ENCODE results near the gene KANK2.
A peak's percentile ranks its signal among the peaks of the same experiment; 100 is the strongest.
"Not testable (repeated sequence)": the region's sequence is repeated elsewhere in the genome, so short reads cannot be mapped to it uniquely, and the experiment has no call there.

The KANK2 gene

GRCh38 chr19:11169896-11170678 is 27.3 kb downstream of the KANK2 start:
- no peak for DNase-seq

DNA sequence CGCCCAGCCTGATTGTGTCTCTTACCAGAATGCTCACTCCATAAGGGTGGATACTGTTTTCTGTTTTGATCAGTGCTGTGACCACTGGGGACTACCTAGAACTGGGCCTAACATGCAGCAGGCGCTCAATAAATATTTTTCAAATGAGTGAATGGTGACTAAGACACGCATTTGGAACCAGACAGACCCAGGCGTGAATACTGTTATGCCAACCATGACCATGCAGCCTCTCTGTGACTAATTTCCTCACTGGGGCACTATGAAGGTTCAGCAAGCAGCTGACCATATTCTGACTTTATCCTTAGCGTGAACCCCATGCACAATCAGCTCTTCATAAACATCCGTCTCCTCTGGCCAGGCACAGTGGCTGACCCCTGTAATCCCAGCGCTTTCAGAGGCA is 28.8 kb downstream of the KANK2 start:
- DNase-seq: no peak

DNA sequence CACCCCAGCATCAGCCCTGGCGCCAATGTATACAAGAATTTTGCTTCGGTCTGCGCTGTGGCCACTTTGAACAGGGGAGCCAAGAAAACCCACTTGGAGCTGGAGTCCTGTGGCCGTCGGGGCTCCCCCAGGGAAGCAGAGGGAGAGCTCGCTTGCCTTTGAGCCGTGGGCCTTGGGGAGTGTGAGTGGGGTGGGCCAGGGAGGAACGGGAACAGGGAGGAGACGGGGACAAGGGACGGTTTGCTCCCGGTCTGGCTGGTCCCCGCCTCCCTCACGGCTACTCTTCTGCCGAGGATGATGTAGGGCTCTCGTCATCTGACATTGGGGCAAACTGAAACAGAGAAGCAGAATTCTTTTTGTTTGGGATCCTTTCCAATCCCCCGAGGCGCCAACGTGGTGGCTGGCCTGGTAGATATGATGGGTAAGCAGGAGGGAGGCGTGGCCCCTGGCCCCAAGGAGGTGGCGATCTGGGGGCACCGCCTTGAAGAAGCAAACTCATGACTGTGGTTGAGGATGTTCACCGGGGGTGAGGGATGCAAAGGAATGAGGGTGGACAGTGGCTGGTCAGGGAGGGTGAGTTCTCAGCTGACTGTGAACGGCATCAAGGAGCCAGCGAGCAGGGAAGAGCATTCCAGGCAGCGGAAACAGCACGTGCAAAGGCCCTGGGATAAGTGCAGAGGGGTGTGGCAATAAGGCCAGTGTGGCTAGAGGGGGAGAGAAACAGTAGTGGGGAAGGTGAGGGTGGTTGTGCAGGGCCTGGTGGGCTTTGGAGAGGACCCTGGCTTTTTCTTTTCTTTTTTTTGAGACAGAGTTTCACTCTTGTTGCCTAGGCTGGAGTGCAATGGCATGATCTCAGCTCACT is 30.8 kb downstream of the KANK2 start:
- no peak for DNase-seq

DNA sequence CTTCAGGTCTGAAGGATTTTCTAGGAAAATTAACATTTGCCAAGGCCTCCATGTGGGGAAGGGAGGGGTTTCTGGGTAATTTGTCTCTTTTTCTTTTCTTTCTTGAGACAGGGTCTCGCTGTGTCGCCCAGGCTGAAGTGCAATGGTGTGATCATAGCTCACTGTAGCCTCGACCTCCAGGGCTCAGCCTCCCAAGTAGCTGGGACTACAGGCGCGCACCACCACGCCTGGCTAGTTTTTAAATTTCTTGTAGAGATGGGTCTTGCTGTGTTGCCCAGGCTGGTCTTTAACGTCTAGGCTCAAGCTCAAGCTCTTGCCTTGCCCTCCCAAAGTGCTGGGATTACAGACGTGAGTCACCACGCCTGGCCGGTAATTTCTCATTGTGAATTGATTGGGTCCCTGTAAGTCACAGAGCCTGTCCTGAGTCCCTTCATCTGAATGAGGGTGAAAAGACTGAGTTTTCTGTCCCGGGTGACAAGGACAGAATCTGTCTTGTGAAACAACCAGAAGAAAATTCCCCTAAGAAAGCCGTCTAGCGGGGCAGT is 31.8 kb downstream of the KANK2 start:
- DNase-seq: no peak

- DNase-seq: no peak
These were observed 32.4 kb downstream of the KANK2 start for GRCh38 chr19:11164879-11165406.

- DNase-seq: no peak
These were observed 33.0 kb downstream of the KANK2 start for GRCh38 chr19:11164296-11164695.

DNA sequence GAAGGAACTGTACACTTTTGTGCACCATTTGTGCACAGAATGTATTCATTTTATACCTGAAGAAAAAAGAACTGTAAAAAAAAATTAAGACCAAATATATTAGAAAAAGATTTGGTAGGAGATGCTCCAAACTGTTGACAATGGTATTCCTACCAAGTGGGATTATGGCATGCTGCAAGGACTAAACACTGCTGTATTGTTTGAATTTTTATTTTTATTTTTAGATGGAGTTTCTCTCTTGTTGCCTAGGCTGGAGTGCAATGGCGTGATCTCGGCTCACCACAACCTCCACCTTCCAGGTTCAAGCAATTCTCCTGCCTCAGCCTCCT is 36.9 kb downstream of the KANK2 start:
- not testable (repeated sequence) for DNase-seq

DNA sequence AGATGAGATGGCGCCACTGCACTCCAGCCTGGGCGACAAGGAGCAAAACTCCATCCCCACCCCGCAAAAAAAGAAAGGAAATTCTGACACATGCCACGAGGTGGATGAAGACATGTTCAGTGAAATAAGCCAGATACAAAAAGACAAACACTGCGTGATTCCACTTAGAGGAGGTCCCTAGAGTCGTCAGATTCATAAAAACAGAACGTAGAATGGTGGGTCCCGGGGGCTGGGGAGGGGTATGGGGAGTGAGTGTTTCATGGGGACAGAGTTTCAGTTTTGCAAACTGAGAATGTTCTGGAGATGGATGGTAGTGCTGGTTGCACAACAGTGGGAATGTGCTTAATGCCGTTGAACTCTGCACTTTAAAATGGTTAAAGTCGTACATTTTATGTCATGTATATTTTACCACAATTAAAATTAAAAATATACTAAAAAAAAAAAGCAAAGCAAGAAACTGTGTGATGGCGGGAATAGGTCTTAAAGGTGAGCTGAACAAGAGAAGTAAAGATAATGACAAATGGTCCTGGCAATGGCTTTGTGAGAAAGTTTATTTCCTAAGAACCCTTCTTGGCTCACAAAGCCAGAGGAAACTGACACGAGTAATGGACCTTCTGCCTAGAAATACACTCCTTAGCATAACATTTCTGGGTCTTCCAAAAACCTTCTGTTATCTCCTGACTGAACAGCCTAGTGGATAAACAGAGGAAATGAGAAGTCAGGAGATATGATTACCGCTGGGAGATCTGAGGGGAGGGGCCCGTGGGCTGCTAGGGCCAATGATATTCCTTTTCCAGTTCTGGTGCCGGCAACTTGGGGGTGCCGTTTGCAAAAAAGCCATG is 37.5 kb downstream of the KANK2 start:
- DNase-seq: no peak

GRCh38 chr19:11155373-11156120 is 41.8 kb downstream of the KANK2 start, which contains the start of gene SPC24:
TSS of gene SPC24 (minus strand) at chr19:11155782. CDS start at chr19:11155776, 6 bp downstream.
- DNase-seq: peak; percentile 95

GRCh38 chr19:11154683-11155047 is 42.7 kb downstream of the KANK2 start:
- DNase-seq: no peak

DNA sequence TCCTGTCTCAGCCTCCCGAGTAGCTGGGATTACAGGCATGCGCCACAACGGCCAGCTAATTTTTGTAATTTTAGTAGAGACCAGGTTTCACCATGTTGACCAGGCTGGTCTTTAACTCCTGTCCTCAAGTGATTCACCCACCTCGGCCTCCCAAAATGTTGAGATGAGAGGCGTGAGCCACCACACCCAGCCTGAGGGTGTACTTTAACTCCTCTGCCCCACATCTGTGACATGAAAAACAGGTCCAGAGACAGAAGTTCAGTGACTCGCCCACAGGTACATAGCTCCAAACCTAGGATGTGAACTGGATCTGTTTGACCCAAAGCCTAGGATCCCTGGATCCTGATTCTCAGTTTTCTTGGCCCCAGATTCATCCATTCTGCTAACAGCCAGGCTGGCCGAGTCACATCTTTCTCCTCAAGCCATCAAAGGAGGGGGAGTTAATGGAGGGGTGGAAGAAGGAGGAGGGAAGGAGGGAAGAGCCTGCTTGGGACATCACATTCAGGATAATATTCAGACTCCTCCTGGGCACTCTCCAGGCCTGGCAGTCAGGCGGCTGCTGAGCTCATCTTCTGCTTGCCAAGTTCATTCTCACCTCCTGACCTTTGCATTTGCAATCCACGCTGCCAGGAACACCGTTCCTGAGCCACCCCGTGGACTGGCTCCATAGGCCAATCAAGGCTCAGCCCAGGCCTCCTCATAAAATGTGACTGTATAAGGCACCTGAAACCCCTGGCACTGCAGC is 44.9 kb downstream of the KANK2 start:
- DNase-seq: no peak

DNA sequence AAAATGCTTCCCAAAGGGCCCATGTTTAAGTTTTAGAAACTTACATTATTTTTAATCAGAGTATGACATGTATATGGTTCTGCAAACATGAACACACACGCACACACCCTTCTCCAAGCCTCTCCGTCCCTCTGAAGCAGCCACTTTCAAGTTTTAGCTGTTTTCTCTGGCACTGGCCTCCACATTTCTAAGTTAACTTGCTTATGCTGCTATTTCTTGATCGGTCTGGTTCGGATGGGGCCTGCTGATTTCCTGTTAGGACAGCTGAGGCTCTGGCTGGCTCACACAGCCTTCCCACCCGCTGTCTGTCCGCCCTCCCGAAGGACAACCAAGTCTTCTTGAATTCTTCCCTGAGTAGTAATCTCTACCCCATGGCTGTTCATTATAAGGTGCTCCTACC is 46.2 kb downstream of the KANK2 start:
- no peak for DNase-seq

DNA sequence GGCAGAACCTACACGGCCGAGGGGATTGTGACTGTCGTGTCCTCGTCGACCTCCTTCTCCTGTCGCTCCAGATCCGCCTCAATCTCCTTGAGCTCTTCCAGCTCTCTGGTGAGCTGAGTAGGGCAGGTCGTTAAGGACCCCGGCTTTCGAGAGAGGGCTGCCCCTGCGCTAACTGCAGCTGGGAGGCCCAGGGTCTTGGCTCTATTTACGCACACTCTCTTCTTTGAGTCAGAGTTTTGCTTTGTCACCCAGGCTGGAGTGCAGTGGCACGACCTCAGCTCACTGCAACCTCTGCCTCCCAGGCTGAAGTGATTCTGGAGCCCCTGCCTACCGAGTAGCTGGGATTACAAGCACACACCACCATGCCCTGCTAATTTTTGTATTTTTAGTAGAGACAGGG is 49.3 kb downstream of the KANK2 start:
- DNase-seq: no peak

DNA sequence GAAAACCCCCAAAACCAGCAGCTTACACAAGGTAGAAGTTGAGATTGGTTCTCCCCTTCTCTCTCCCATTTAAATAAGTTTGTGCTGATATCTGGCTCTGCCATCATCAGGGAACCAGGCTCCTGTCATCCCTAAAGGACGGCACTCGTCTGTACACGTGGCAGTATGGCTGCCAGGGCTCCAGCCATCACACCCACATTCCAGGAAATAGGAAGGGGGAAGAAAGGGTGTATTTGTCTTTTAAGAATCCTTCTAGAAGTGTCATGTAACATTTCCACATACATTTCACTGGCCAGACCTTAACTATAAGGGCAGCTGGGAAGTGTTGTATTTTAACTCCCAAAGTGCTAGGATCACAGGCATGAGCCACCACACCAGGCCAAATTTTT is 51.8 kb downstream of the KANK2 start:
- DNase-seq: no peak

DNA sequence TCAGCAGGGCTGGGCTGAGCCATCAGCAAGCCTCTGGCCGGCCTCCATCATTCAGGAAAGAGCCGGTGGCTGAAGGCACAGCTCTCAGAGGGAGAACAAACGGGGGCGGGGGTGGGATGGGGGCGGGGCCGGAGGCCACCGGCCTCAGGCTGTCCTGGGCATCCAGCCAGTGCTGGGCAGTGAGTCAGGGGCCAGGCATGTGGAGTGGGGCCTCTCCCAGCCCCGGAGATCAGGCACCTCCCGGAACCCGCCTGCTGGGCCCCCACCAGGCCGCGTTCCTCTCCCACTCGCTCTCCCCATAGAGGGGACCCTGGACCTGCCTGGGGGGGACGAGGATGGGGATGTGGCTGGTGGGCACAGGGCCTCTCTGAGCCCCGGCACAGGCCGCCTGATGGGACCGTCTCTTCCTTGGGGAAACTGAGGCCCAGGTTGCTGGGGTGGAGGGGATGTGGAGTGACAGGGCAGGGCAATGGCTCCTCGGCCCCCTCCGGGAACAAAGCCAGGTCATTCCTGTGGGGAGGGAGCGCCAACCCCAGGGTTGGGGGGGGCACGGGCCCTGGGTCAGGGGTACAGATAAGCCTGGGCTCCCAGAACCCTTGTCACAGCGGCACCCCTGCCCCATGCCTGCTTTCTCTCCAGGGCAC is 54.7 kb downstream of the KANK2 start:
- no peak for DNase-seq

GRCh38 chr19:11141937-11142527 is 55.3 kb downstream of the KANK2 start:
- no peak for DNase-seq

DNA sequence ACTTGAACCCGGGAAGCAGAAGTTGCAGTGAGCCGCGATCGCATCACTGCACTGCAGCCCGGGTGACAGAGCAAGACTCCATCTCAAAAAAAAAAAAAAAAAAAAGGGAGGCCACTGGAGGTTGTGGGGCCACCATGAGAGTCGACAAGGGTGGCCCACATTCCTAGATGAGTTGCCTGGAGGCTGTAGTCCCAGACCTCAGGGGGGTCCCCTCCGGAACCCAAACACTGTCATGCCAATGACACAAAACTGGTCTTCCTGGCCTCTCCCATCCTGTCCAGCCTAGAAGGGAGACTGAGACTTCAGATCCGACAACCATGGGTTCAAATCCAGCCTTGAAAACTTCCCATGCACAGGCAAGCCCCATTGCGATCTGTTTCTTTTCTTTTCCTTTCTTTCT is 56.4 kb downstream of the KANK2 start:
- DNase-seq: no peak

DNA sequence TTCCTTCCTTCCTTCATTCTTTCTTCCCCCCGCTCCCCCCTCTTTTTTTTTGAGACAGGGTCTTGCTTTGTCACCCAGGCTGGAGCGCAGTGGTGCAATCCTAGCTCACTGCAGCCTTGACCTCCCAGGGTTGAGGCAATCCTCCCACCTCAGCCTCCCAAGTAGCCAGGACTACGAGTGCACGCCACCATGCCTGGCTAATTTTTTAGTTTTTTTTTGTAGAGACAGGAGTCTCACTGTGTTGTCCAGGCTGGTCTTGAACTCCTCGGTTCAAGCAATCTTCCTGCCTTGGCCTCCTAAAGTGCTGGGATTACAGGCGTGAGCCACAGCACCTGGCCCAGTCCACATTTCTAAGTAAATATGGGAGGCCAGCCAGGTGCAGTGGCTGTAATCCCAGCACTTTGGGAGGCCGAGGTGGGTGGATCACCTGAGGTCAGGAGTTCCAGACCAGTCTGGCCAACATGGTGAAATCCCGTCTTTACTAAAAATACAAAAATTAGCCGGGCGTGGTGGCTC is 57.3 kb downstream of the KANK2 start:
- not testable (repeated sequence) for DNase-seq

GRCh38 chr19:11138601-11139300 is 58.6 kb downstream of the KANK2 start:
- no peak for DNase-seq
